ENCODE data around the gene ITGA11. TPM values are rescaled to one million over a fixed set of nuclear protein-coding genes. Genes with fewer than 3 reads are reported as not detected.

Gene ITGA11
- total RNA-seq, 1 donor from 2014 or later, result 193 TPM

- Histone ChIP-seq H3K27ac (ENCODE audit: low read depth, low read length) (peak overlapping the region; percentile 88), H3K27me3 (ENCODE audit: insufficient read depth, low read length) (no peaks in the 10 kb centered on the region), H3K4me3 (ENCODE audit: insufficient read depth, low read depth, low read length) (no peak overlapping the region), H3K36me3 (ENCODE audit: insufficient read depth, low read length) (no peaks in the 10 kb centered on the region), H3K4me1 (ENCODE audit: insufficient read depth, low read length) (peaks cover 41% of the 10 kb centered on the region), H3K4me2 (ENCODE audit: low read length) (peak overlapping the region; percentile 51), H2AFZ (ENCODE audit: low read depth, low read length) (no peak overlapping the region), H3K9ac (ENCODE audit: low read length) (peak overlapping the region; percentile 70), H3K79me2 (ENCODE audit: insufficient read depth, low read length) (peaks cover 81% of the 10 kb centered on the region), H3K9me3 (ENCODE audit: insufficient read depth, low read depth, low read length) (no peaks in the 10 kb centered on the region), H4K20me1 (ENCODE audit: insufficient read depth, low read length) (peaks cover 18% of the 10 kb centered on the region)
- Mint-ChIP-seq H3K4me3 (ENCODE audit: unreplicated experiment) (no peak overlapping the region), H3K27me3 (ENCODE audit: low read depth, unreplicated experiment) (peaks cover 2% of the 10 kb centered on the region), H3K4me1 (ENCODE audit: low read depth, unreplicated experiment) (peaks cover 35% of the 10 kb centered on the region), H3K27ac (ENCODE audit: unreplicated experiment) (peak overlapping the region; percentile 49), H3K36me3 (ENCODE audit: low read depth, unreplicated experiment) (peaks cover 41% of the 10 kb centered on the region), H3K9me3 (ENCODE audit: unreplicated experiment) (peaks cover 13% of the 10 kb centered on the region)
- no peak for FAIRE-seq
- TF ChIP-seq CTCF (IDR thresholded peaks at IDR 0.05; ENCODE audit: insufficient read depth, low read depth, low read length) (no peak), EZH2 (IDR thresholded peaks at IDR 0.05; ENCODE audit: insufficient read depth, low read length) (no peak)
- DNase-seq (ENCODE audit: low read depth), result no peak
These were observed 42.7 kb downstream of the ITGA11 start for GRCh38 chr15:68389041-68389930.

DNA sequence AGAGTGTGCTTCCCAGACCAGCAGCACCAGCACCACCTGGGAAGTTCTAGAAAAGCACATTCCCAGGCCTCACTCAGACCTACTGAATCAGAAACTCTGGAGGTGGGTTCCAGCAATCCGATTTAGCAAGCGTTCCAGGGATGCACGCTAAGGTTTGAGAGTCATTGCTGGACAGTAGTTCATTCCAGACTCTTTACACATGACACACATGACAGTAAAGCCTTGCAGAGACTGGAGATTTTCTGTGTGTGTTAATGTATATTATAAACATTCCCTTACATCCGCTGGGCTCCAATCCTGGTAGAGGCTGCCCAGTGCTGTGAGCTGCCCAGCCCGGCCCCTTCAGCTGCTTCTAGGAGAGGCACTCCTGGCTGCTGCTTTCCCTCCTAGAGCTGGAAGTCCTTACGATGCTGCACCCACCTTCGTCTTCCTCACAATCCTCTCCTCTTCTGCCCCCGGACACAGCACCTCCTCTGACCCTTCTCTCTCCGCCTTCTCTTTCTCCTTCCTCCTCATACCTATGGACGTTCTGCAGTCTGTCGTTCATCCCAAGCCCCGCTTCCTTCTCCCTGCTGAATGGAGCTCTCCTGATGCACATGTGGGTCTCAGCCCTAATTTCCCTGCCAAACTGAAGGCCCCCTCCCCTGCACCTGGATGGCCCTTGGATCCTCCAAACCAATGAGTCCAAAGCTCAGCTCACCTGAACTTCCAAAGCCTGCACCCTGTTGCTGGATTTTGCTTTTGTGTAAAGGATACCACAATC, 44.4 kb downstream of the ITGA11 start:
- no peak for FAIRE-seq
- H3K27ac ChIP-seq (ENCODE audit: low read depth, low read length), result no peak overlapping the region
- no peak overlapping the region for H2AFZ ChIP-seq (ENCODE audit: low read depth, low read length)
- peaks cover 64% of the 10 kb centered on the region for H3K79me2 ChIP-seq (ENCODE audit: insufficient read depth, low read length)
- TF ChIP-seq CTCF (IDR thresholded peaks at IDR 0.05; ENCODE audit: insufficient read depth, low read depth, low read length), result no peak
- no peak for TF ChIP-seq EZH2 (IDR thresholded peaks at IDR 0.05; ENCODE audit: insufficient read depth, low read length)
- no peaks in the 10 kb centered on the region for H3K9me3 ChIP-seq (ENCODE audit: insufficient read depth, low read depth, low read length)
- H3K9ac ChIP-seq (ENCODE audit: low read length), result no peak overlapping the region
- peaks cover 40% of the 10 kb centered on the region for H3K36me3 Mint-ChIP-seq (ENCODE audit: low read depth, unreplicated experiment)
- H3K27me3 Mint-ChIP-seq (ENCODE audit: low read depth, unreplicated experiment), result peaks cover 2% of the 10 kb centered on the region
- no peak overlapping the region for H3K4me3 Mint-ChIP-seq (ENCODE audit: unreplicated experiment)
- peaks cover 9% of the 10 kb centered on the region for H3K9me3 Mint-ChIP-seq (ENCODE audit: unreplicated experiment)
- H4K20me1 ChIP-seq (ENCODE audit: insufficient read depth, low read length), result peaks cover 18% of the 10 kb centered on the region
- H3K4me1 Mint-ChIP-seq (ENCODE audit: low read depth, unreplicated experiment), result peaks cover 47% of the 10 kb centered on the region
- no peak overlapping the region for H3K4me3 ChIP-seq (ENCODE audit: insufficient read depth, low read depth, low read length)
- no peak overlapping the region for H3K4me2 ChIP-seq (ENCODE audit: low read length)
- H3K4me1 ChIP-seq (ENCODE audit: insufficient read depth, low read length), result peaks cover 53% of the 10 kb centered on the region
- H3K36me3 ChIP-seq (ENCODE audit: insufficient read depth, low read length), result no peaks in the 10 kb centered on the region
- no peak overlapping the region for H3K27ac Mint-ChIP-seq (ENCODE audit: unreplicated experiment)
- no peak for DNase-seq (ENCODE audit: low read depth)
- H3K27me3 ChIP-seq (ENCODE audit: insufficient read depth, low read length), result no peaks in the 10 kb centered on the region
